HepG2 (cell line): ENCODE results near the gene CPVL. TPM values are rescaled to one million over a fixed set of nuclear protein-coding genes. Genes with fewer than 3 reads are reported as not detected.
A peak's percentile ranks its signal among the peaks of the same experiment; 100 is the strongest.

Experiments
- ATAC-seq: fragments of 200-7000 bp; cut with Tn5 transposase; 3 replicates; pipeline ENCODE4 v1.9.1; 2020; ENCODE audit warnings: mild to moderate bottlenecking, moderate library complexity
- BruUV-seq: library from RNA; stranded (reverse); fragments of 400-500 nt; replicated peaks from 2 replicates; lab custom pipeline; 2021; lab: Mats Ljungman, UMichigan
- CTCF ChIA-PET: fragments of 300-600 bp; formaldehyde crosslinking; extraction: SDS; loops from one replicate; lab custom pipeline; 2021; ENCODE audit warnings: low total read pairs, inconsistent platforms, low intra/inter-chr PET ratio; lab: Yijun Ruan, JAX
- POLR2A ChIA-PET: fragments of 350-600 bp; sonication (Branson Sonifier 250); formaldehyde crosslinking; loops from one replicate; lab custom pipeline; 2020; ENCODE audit warnings: antibody characterized with exemption, inconsistent platforms; lab: Yijun Ruan, JAX
- DNase-seq: peaks from one replicate; pipeline ENCODE4 v3.0.0-alpha.2; 2015; ENCODE audit warnings: low spot score
- FAIRE-seq: peaks from 3 replicates; lab custom pipeline; 2011; peaks lifted over from hg19 to GRCh38; lab: Jason Lieb, UNC
- H2AFZ ChIP-seq: one replicate; pipeline ENCODE4 v1.6.1; 2011; ENCODE audit warnings: low read length, inconsistent platforms
- H3K27ac ChIP-seq: fragments of 300-600 bp; 3 replicates; pipeline ENCODE4 v1.8.0; 2011; ENCODE audit warnings: mixed run types, mild to moderate bottlenecking, mixed read lengths, low read length, inconsistent platforms; ENCODE audit not compliant: insufficient read depth; ENCODE audit errors: extremely low read length
- H3K27me3 ChIP-seq, 2 experiments: fragments of 200-600 bp in 1 of 2; 2 replicates in 1 of 2; 3 replicates in 1 of 2; pipeline versions ENCODE4 v1.6.0 to v1.8.0; 2011; ENCODE audit warnings: low read length in 2 of 2, mild to moderate bottlenecking in 2 of 2, moderate library complexity in 2 of 2, inconsistent platforms in 1 of 2; ENCODE audit not compliant: insufficient read depth in 2 of 2, control insufficient read depth in 1 of 2
- H3K36me3 ChIP-seq, 2 experiments: fragments of 200-600 bp in 1 of 2; replicated peaks in 1 of 2; 2 replicates in 1 of 2; 3 replicates in 1 of 2; pipeline versions ENCODE4 v1.5.1 to v1.8.0; 2011; ENCODE audit warnings: low read length in 2 of 2, inconsistent platforms in 1 of 2; ENCODE audit not compliant: insufficient read depth in 2 of 2, control insufficient read depth in 1 of 2
- H3K4me1 ChIP-seq: 2 replicates; pipeline ENCODE4 v1.5.1; 2012; ENCODE audit warnings: low read length, inconsistent platforms; ENCODE audit not compliant: insufficient read depth
- H3K4me2 ChIP-seq: 2 replicates; pipeline ENCODE4 v1.6.0; 2011; ENCODE audit warnings: low read depth, low read length, inconsistent platforms
- H3K4me3 ChIP-seq, 3 experiments: fragments of 200-600 bp in 1 of 3; sonication (generic), shearing (Covaris generic) in 1 of 3; replicated peaks in 1 of 3; 2 replicates each; pipeline ENCODE4 v1.5.1; 2011 to 2016; ENCODE audit warnings: low read length in 3 of 3, inconsistent platforms in 2 of 3, low read depth in 2 of 3, mild to moderate bottlenecking in 2 of 3, control low read depth in 1 of 3, mixed read lengths in 1 of 3; ENCODE audit not compliant: insufficient read depth in 1 of 3
- H3K79me2 ChIP-seq: one replicate; pipeline ENCODE4 v1.6.1; 2011; ENCODE audit warnings: low read length, inconsistent platforms; ENCODE audit not compliant: insufficient read depth
- H3K9ac ChIP-seq: 2 replicates; pipeline ENCODE4 v1.6.0; 2011; ENCODE audit warnings: mild to moderate bottlenecking, low read depth, low read length, inconsistent platforms; ENCODE audit not compliant: insufficient read depth
- H3K9me3 ChIP-seq: 2 replicates; pipeline ENCODE4 v1.5.1; 2012; ENCODE audit warnings: mild to moderate bottlenecking, low read length
- H4K20me1 ChIP-seq: 2 replicates; pipeline ENCODE4 v1.6.0; 2011; ENCODE audit warnings: inconsistent platforms, mild to moderate bottlenecking, low read length, moderate library complexity; ENCODE audit not compliant: insufficient read depth
- GTF2F1 ChIP-seq: fragments of 150-350 bp; IDR thresholded peaks from 2 replicates; pipeline ENCODE4 v1.6.1; 2014; ENCODE audit warnings: low read length
- MIER3 ChIP-seq: IDR thresholded peaks from 2 replicates; pipeline ENCODE4 v1.6.1; 2016; ENCODE audit warnings: missing compliant biosample characterization, borderline replicate concordance
- PHF21A ChIP-seq: sonication (generic); formaldehyde crosslinking; IDR thresholded peaks from 2 replicates; pipeline ENCODE4 v1.5.0; 2020; ENCODE audit warnings: mild to moderate bottlenecking, missing genetic modification reagents
- TEAD3 ChIP-seq: optimal IDR thresholded peaks from 2 replicates; pipeline ENCODE3; 2016; ENCODE audit warnings: borderline replicate concordance
- ZNF564 ChIP-seq: sonication (generic); formaldehyde crosslinking; IDR thresholded peaks from 2 replicates; pipeline ENCODE4 v1.8.1; 2023; ENCODE audit warnings: mild to moderate bottlenecking, missing genetic modification reagents
- ZNF629 ChIP-seq: sonication (generic); formaldehyde crosslinking; conservative IDR thresholded peaks from 2 replicates; pipeline ENCODE4 v1.5.0; 2020; ENCODE audit warnings: missing genetic modification reagents
- WGBS: methylation state at CpG from one replicate; pipeline ENCODE4 v1.1.6; 2017; ENCODE audit warnings: low lambda C conversion rate; 5-methylcytosine and 5-hydroxymethylcytosine counted together
- in situ Hi-C: cut with HindIII; loops from 2 replicates; pipeline ENCODE4 v1.10.0; 2017; ENCODE audit warnings: low pct_unique_long_range_greater_than_20kb; ENCODE audit not compliant: extremely low pct_ligation_motif_present
- intact Hi-C: fragments of 100-400 bp; cut with micrococcal nuclease; formaldehyde crosslinking; loops from one replicate; pipeline ENCODE4 v1.10.0; 2022; ENCODE audit not compliant: unreplicated experiment
- polyA plus RNA-seq, 8 experiments: library from polyadenylated mRNA; depleted of rRNA in 3 of 8; stranded (reverse) in 7 of 8; unstranded in 1 of 8; fragments of >200 nt; fragmentation: Illumina TruSeq in 4 of 8; extraction: Trizol in 4 of 8; gene quantifications; 2 replicates each; pipeline versions ENCODE4 v1.2.1 to v1.2.3, GENCODE V29; 2011 to 2016; ENCODE audit warnings: low read depth in 4 of 8, missing spikeins in 1 of 8, mixed read lengths in 1 of 8; ENCODE audit not compliant: insufficient read depth in 1 of 8
- total RNA-seq, 5 experiments: library from RNA; depleted of rRNA; stranded (reverse); fragments of >200 nt; fragmentation: Illumina TruSeq; extraction: Trizol; gene quantifications; 2 replicates each; pipeline ENCODE4 v1.2.3, GENCODE V29; 2016; ENCODE audit warnings: low read depth in 1 of 5
- TF ChIP-seq, protein P1 (sequence below): sonication (generic); formaldehyde crosslinking; IDR thresholded peaks from 2 replicates; pipeline ENCODE4 v1.8.1; 2023; ENCODE audit warnings: mild to moderate bottlenecking, missing genetic modification reagents, borderline replicate concordance
- TF ChIP-seq, protein P2 (sequence below): sonication (generic); formaldehyde crosslinking; IDR thresholded peaks from 2 replicates; pipeline ENCODE4 v1.4.0; 2020; ENCODE audit warnings: missing genetic modification reagents
- TF ChIP-seq, protein P3 (sequence below): sonication (generic); formaldehyde crosslinking; IDR thresholded peaks from 2 replicates; pipeline ENCODE4 v1.5.1; 2020; ENCODE audit warnings: mild to moderate bottlenecking, missing genetic modification reagents, borderline replicate concordance

CPVL gene
- total and polyA plus RNA-seq, 2 of the 13 experiments (the other 11 are each of a cell fraction or from before 2014, with no cell fraction given), result 59.2 to 294 TPM

DNA sequence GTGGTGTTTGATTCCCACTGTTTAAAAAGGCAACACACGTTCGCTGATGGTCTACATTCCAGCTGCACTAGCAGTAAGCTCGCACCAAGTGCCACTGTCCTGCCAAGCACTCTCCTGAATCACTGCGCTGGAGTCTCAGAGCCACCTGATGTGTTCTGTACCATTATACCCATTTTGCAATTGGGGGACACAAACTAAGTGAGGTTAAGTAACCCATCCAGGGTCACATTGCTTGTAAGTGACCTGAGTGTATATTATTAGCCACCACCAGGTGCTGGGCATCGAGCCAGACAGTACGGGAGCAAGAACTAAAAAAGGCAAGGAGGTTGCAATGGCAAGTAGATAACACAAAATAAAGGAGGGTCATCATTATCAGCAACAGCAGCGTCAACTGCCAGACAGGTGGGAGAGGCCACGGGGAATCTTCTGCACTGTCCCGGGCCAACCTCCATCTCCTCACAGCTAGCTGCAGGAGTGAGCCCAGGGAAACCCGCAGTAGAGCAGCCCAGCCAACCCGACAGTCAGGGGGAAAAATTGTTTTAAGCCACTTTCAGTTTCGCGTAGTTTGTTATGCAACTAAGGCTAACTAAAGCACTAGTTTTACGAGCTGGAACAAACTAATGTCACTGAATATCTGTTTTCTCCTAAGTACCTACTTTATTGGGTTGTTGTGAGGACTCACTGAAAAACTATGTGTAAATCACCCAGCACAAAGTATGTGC lies 712 bp upstream of the CPVL start:
- intact Hi-C loops (no loop called here), in situ Hi-C loops (no loop called here)
- Histone ChIP-seq H3K9ac (no peak overlapping the region; the same call in 1 of the 2 replicates), H3K36me3 (no peaks in the 10 kb centered on the region), H3K4me3 (peak overlapping the region; percentile 75 to 85 (median 78); a peak in 5 of 6 replicates), H2AFZ (no peak overlapping the region), H3K27me3 (no peaks in the 10 kb centered on the region; a peak in 1 of 5 replicates), H3K9me3 (no peaks in the 10 kb centered on the region), H4K20me1 (no peaks in the 10 kb centered on the region), H3K27ac (peak overlapping the region; percentile 68), H3K4me2 (peak overlapping the region; percentile 95), H3K4me1 (peaks cover 57% of the 10 kb centered on the region), H3K79me2 (peaks cover 22% of the 10 kb centered on the region)
- 21% methylated on average over 13 of the region's 14 CpGs for WGBS
- TSS peak; percentile 82 for BruUV-seq
- DNase-seq, result peak; percentile 60
- peak; percentile 53 for FAIRE-seq
- ATAC-seq, result peak; percentile 72
- ChIA-PET POLR2A (interaction anchor here (0.6 to 3.0 kb wide), 9 partner anchors 10 to 264 kb away, joined by 3 to 21 read pairs (median 4); no protein-coding TSS in a partner anchor), CTCF (no interaction called here)
- TF ChIP-seq ZNF564 (CRISPR knock-in tag) (0 out of 2 replicates have a peak, but pooled peaks have one; percentile 37), PHF21A (CRISPR knock-in tag) (0 out of 2 replicates have a peak, but pooled peaks have one; percentile 4), GTF2F1 (no peak), TEAD3 (CRISPR knock-in tag) (peak; percentile 69), MIER3 (CRISPR knock-in tag) (no peak), ZNF629 (peak; percentile 49; the same call in 1 of the 2 replicates)
- TF ChIP-seq, protein P1, sequence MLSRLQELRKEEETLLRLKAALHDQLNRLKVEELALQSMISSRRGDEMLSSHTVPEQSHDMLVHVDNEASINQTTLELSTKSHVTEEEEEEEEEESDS (CRISPR knock-in tag), result no peak
- TF ChIP-seq, protein P2, sequence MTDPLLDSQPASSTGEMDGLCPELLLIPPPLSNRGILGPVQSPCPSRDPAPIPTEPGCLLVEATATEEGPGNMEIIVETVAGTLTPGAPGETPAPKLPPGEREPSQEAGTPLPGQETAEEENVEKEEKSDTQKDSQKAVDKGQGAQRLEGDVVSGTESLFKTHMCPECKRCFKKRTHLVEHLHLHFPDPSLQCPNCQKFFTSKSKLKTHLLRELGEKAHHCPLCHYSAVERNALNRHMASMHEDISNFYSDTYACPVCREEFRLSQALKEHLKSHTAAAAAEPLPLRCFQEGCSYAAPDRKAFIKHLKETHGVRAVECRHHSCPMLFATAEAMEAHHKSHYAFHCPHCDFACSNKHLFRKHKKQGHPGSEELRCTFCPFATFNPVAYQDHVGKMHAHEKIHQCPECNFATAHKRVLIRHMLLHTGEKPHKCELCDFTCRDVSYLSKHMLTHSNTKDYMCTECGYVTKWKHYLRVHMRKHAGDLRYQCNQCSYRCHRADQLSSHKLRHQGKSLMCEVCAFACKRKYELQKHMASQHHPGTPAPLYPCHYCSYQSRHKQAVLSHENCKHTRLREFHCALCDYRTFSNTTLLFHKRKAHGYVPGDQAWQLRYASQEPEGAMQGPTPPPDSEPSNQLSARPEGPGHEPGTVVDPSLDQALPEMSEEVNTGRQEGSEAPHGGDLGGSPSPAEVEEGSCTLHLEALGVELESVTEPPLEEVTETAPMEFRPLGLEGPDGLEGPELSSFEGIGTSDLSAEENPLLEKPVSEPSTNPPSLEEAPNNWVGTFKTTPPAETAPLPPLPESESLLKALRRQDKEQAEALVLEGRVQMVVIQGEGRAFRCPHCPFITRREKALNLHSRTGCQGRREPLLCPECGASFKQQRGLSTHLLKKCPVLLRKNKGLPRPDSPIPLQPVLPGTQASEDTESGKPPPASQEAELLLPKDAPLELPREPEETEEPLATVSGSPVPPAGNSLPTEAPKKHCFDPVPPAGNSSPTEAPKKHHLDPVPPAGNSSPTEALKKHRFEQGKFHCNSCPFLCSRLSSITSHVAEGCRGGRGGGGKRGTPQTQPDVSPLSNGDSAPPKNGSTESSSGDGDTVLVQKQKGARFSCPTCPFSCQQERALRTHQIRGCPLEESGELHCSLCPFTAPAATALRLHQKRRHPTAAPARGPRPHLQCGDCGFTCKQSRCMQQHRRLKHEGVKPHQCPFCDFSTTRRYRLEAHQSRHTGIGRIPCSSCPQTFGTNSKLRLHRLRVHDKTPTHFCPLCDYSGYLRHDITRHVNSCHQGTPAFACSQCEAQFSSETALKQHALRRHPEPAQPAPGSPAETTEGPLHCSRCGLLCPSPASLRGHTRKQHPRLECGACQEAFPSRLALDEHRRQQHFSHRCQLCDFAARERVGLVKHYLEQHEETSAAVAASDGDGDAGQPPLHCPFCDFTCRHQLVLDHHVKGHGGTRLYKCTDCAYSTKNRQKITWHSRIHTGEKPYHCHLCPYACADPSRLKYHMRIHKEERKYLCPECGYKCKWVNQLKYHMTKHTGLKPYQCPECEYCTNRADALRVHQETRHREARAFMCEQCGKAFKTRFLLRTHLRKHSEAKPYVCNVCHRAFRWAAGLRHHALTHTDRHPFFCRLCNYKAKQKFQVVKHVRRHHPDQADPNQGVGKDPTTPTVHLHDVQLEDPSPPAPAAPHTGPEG (CRISPR knock-in tag), result 0 out of 2 replicates have a peak, but pooled peaks have one; percentile 5
- TF ChIP-seq, protein P3, sequence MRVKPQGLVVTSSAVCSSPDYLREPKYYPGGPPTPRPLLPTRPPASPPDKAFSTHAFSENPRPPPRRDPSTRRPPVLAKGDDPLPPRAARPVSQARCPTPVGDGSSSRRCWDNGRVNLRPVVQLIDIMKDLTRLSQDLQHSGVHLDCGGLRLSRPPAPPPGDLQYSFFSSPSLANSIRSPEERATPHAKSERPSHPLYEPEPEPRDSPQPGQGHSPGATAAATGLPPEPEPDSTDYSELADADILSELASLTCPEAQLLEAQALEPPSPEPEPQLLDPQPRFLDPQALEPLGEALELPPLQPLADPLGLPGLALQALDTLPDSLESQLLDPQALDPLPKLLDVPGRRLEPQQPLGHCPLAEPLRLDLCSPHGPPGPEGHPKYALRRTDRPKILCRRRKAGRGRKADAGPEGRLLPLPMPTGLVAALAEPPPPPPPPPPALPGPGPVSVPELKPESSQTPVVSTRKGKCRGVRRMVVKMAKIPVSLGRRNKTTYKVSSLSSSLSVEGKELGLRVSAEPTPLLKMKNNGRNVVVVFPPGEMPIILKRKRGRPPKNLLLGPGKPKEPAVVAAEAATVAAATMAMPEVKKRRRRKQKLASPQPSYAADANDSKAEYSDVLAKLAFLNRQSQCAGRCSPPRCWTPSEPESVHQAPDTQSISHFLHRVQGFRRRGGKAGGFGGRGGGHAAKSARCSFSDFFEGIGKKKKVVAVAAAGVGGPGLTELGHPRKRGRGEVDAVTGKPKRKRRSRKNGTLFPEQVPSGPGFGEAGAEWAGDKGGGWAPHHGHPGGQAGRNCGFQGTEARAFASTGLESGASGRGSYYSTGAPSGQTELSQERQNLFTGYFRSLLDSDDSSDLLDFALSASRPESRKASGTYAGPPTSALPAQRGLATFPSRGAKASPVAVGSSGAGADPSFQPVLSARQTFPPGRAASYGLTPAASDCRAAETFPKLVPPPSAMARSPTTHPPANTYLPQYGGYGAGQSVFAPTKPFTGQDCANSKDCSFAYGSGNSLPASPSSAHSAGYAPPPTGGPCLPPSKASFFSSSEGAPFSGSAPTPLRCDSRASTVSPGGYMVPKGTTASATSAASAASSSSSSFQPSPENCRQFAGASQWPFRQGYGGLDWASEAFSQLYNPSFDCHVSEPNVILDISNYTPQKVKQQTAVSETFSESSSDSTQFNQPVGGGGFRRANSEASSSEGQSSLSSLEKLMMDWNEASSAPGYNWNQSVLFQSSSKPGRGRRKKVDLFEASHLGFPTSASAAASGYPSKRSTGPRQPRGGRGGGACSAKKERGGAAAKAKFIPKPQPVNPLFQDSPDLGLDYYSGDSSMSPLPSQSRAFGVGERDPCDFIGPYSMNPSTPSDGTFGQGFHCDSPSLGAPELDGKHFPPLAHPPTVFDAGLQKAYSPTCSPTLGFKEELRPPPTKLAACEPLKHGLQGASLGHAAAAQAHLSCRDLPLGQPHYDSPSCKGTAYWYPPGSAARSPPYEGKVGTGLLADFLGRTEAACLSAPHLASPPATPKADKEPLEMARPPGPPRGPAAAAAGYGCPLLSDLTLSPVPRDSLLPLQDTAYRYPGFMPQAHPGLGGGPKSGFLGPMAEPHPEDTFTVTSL (CRISPR knock-in tag), result peak; percentile 31; the same call in 1 of the 2 replicates
